NCI-H1048 (cell line): ENCODE data around the gene SLC10A3.
A peak's percentile ranks its signal among the peaks of the same experiment; 100 is the strongest.
"Not testable (repeated sequence)": the region's sequence is repeated elsewhere in the genome, so short reads cannot be mapped to it uniquely, and the experiment has no call there.

Experiments used
- DNase-seq: peaks from one replicate; lab custom pipeline; 2025; lab: John Stamatoyannopoulos, UW

SLC10A3 gene

GRCh38 chrX:154508384-154508745 is 17.9 kb upstream of the SLC10A3 start:
- DNase-seq = no peak

- no peak for DNase-seq
Observed at GRCh38 chrX:154507673-154508383, 17.4 kb upstream of the SLC10A3 start.

- DNase-seq = no peak
Observed at GRCh38 chrX:154506483-154507332, 16.3 kb upstream of the SLC10A3 start.

GRCh38 chrX:154505734-154506133 is 15.3 kb upstream of the SLC10A3 start:
- DNase-seq = no peak

GRCh38 chrX:154502989-154503388 is 12.6 kb upstream of the SLC10A3 start:
- no peak for DNase-seq

GRCh38 chrX:154502098-154502497 is 11.7 kb upstream of the SLC10A3 start:
- no peak for DNase-seq

GRCh38 chrX:154501423-154501822 is 11.0 kb upstream of the SLC10A3 start:
- DNase-seq = not testable (repeated sequence)

- not testable (repeated sequence) for DNase-seq
Observed at GRCh38 chrX:154496591-154497137, 6.2 kb upstream of the SLC10A3 start.

GRCh38 chrX:154495472-154495922 is 5.1 kb upstream of the SLC10A3 start:
- DNase-seq = no peak

- DNase-seq = no peak
Observed at GRCh38 chrX:154494715-154495114, 4.3 kb upstream of the SLC10A3 start.

GRCh38 chrX:154490021-154490413 is 412 bp downstream of the SLC10A3 start:
- DNase-seq = no peak

- no peak for DNase-seq
Observed at GRCh38 chrX:154489182-154489581, 1.2 kb downstream of the SLC10A3 start.

- no peak for DNase-seq
Observed at GRCh38 chrX:154488336-154489075, 1.9 kb downstream of the SLC10A3 start.

- DNase-seq = no peak
Observed at GRCh38 chrX:154487518-154488290, 2.7 kb downstream of the SLC10A3 start.

GRCh38 chrX:154486396-154487207 is 3.8 kb downstream of the SLC10A3 start, which contains the start of gene UBL4A:
TSS of gene UBL4A (minus strand) at chrX:154486615. CDS start at chrX:154486584, 31 bp downstream.
- peak; percentile 45 for DNase-seq

- no peak for DNase-seq
Observed at GRCh38 chrX:154486052-154486395, 4.4 kb downstream of the SLC10A3 start.

- no peak for DNase-seq
Observed at GRCh38 chrX:154485150-154486051, 5.0 kb downstream of the SLC10A3 start.

- DNase-seq = no peak
Observed at GRCh38 chrX:154484255-154485149, 5.9 kb downstream of the SLC10A3 start.
